Neural crest cell (in vitro differentiated cells): ENCODE data around the gene GRHPR. TPM values are rescaled to one million over a fixed set of nuclear protein-coding genes. Genes with fewer than 3 reads are reported as not detected.
A peak's percentile ranks its signal among the peaks of the same experiment; 100 is the strongest.

ENCODE experiments used
- DNase-seq: peaks from one replicate; pipeline ENCODE4 v3.0.0; 2021; ENCODE audit warnings: low read depth, mixed read lengths, low spot score
- H3K27ac Mint-ChIP-seq: one replicate; pipeline ENCODE4 v1.8.0; 2021; ENCODE audit warnings: mild to moderate bottlenecking, mixed read lengths; ENCODE audit not compliant: unreplicated experiment
- H3K27me3 Mint-ChIP-seq: 2 replicates; pipeline ENCODE4 v1.8.0; 2021; ENCODE audit warnings: low read depth, mild to moderate bottlenecking, mixed read lengths
- H3K36me3 Mint-ChIP-seq: 2 replicates; pipeline ENCODE4 v1.8.0; 2021; ENCODE audit warnings: low read depth, mild to moderate bottlenecking, mixed read lengths
- H3K4me1 Mint-ChIP-seq: 2 replicates; pipeline ENCODE4 v1.8.0; 2021; ENCODE audit warnings: mixed read lengths
- H3K4me3 Mint-ChIP-seq: one replicate; pipeline ENCODE4 v1.8.0; 2021; ENCODE audit warnings: mild to moderate bottlenecking, mixed read lengths
- H3K9me3 Mint-ChIP-seq: 2 replicates; pipeline ENCODE4 v1.8.0; 2021; ENCODE audit warnings: mixed read lengths
- CTCF ChIP-seq: fragments of 200-600 bp; sonication (generic); conservative IDR thresholded peaks from 2 replicates; pipeline ENCODE4 v1.5.0; 2021; ENCODE audit warnings: antibody characterized with exemption, mild to moderate bottlenecking
- total RNA-seq: library from RNA; stranded (reverse); gene quantifications from 2 replicates; pipeline ENCODE4 v1.2.1, GENCODE V29; 2021

The GRHPR gene
- total RNA-seq, 1 donor from 2014 or later: 120 TPM

- no peaks in the 10 kb centered on the region for H3K36me3 Mint-ChIP-seq
- no peak for TF ChIP-seq CTCF
- no peaks in the 10 kb centered on the region for H3K9me3 Mint-ChIP-seq
- H3K27ac Mint-ChIP-seq: no peak overlapping the region
- H3K4me1 Mint-ChIP-seq: peaks cover 8% of the 10 kb centered on the region
- H3K4me3 Mint-ChIP-seq: no peak overlapping the region
- H3K27me3 Mint-ChIP-seq: peaks cover 17% of the 10 kb centered on the region
- no peak for DNase-seq
Measured at GRCh38 chr9:37480759-37481158, 58.3 kb downstream of the GRHPR start.

- H3K4me3 Mint-ChIP-seq: peak within 1 kb of the TSS; percentile 96
- H3K4me1 Mint-ChIP-seq: peaks cover 30% of the 10 kb centered on the region
- TF ChIP-seq CTCF: no peak
- DNase-seq: peak; percentile 91
- no peaks in the 10 kb centered on the region for H3K9me3 Mint-ChIP-seq
- peaks cover 5% of the 10 kb centered on the region for H3K27me3 Mint-ChIP-seq
- H3K27ac Mint-ChIP-seq: peak within 1 kb of the TSS; percentile 59
- H3K36me3 Mint-ChIP-seq: peaks cover 3% of the 10 kb centered on the region
Measured at GRCh38 chr9:37485389-37486255, 63.1 kb downstream of the GRHPR start, which contains the start of gene POLR1E. Gene POLR1E, plus strand, starts transcription at chr9:37485948. Its CDS starts 100 bp downstream, at chr9:37486048.

- peak overlapping the region; percentile 96 for H3K4me3 Mint-ChIP-seq
Measured at GRCh38 chr9:37486256-37486615, 63.7 kb downstream of the GRHPR start.

More at GRCh38 chr9:37486256-37486615, 63.7 kb downstream of the GRHPR start:
- no peak for DNase-seq
- Mint-ChIP-seq H3K4me1 (peaks cover 30% of the 10 kb centered on the region), H3K9me3 (no peaks in the 10 kb centered on the region), H3K27ac (peak overlapping the region; percentile 59), H3K27me3 (peaks cover 5% of the 10 kb centered on the region), H3K36me3 (peaks cover 3% of the 10 kb centered on the region)
- no peak for TF ChIP-seq CTCF

Other genes with a start within 250 kb of the GRHPR start
- 21.6 and 22.9 TPM in 2 replicates for gene ZBTB5, start 42.8 kb downstream of the GRHPR start, total RNA-seq
- 46.4 and 48.7 TPM in 2 replicates for gene POLR1E, start 63.3 kb downstream of the GRHPR start, total RNA-seq
- gene FBXO10, start 153.7 kb downstream of the GRHPR start, total RNA-seq: 24.8 and 25.6 TPM in 2 replicates
- gene TOMM5, start 169.9 kb downstream of the GRHPR start, total RNA-seq: 155 and 159 TPM in 2 replicates
- gene FRMPD1, start 228.3 kb downstream of the GRHPR start, total RNA-seq: 0.11 and 0.19 TPM in 2 replicates